DMS53 treated with DMSO at 0.1 percent for 48 hours (cell line): Measurements from ENCODE around the gene PIP5K1A.
"Not testable (repeated sequence)": the region's sequence is repeated elsewhere in the genome, so short reads cannot be mapped to it uniquely, and the experiment has no call there.

Experiments used
- DNase-seq: peaks from one replicate; lab custom pipeline; 2025; ENCODE audit not compliant: unreplicated experiment; lab: John Stamatoyannopoulos, UW

The PIP5K1A gene

DNA sequence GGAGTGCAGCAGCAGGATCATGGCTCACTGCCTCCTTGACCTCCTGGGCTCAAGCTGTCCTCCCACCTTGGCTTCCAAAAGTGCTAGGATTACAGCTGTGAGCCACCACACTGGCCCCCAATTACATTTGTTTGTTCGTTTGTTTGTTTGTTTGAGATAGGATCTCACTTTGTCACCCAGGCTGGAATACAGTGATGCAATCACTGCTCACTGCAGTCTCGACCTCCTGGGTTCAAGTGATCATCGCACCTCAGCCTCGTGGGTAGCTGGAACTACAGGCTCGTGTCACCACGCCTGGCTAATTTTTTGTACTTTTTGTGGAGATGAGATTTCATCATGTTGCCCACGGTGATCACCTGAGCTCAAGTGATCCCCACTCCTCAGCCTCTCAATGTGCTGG, 6.3 kb upstream of the PIP5K1A start:
- no peak for DNase-seq

- DNase-seq: no peak
These were observed 5.0 kb upstream of the PIP5K1A start for GRCh38 chr1:151193304-151193703.

- DNase-seq: no peak
These were observed 4.5 kb upstream of the PIP5K1A start for GRCh38 chr1:151193856-151194255.

DNA sequence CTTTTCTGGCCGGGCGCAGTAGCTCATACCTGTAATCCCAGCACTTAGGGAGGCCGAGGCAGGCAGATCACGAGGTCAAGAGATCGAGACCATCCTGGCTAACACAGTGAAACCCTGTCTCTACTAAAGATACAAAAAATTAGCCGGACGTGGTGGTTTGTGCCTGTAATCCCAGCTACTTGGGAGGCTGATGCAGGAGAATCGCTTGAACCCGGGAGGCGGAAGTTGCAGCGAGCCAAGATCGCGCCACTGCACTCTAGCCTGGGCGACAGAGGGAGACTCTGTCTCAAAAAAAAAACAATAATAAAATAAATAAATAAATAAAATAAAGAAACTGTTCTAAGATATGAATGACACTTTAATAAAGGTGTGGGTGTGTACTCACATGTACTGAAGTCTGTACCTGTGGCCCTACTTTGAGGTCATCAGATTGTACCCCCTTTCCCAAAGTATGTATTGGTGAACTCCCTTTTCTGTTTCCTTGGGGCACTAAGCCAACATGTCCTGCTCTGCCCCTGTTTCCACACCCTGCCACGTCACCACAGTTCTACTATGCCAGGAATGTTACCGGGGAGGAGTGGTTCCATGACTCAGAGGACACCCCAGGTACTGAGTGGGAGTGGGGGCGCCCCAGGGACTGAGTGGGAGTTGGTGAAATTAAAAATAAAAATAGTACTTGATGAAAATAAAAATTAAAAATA, 3.3 kb upstream of the PIP5K1A start:
- DNase-seq: not testable (repeated sequence)

GRCh38 chr1:151196292-151196800, 2.0 kb upstream of the PIP5K1A start:
- peak; percentile 94 for DNase-seq

- DNase-seq: peak; percentile 62
These were observed 494 bp upstream of the PIP5K1A start for GRCh38 chr1:151197863-151198253.

- no peak for DNase-seq
These were observed 1.7 kb downstream of the PIP5K1A start for GRCh38 chr1:151199873-151200581.

GRCh38 chr1:151205381-151205965, 7.1 kb downstream of the PIP5K1A start:
- DNase-seq: not testable (repeated sequence)

DNA sequence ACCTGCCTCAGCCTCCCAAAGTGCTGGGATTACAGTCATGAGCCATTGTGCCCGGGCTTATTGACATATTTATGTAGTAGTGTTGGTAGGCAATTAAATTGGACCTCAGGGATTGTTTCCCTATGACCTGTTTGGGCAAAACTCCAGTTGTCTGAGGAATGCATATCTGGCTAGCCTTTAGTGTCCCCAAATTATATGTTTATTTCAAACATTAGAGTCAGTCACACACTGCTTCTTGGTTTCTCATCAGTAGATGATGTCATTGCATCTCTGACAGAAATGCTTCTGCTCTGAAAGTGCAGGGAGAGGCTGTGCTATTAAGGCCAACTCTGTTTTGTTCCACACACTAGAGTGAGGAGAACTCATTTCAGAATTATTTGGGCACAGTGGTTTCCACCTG, 12.5 kb downstream of the PIP5K1A start:
- DNase-seq: no peak

GRCh38 chr1:151211972-151212705, 13.8 kb downstream of the PIP5K1A start:
- DNase-seq: no peak

GRCh38 chr1:151213560-151213959, 15.2 kb downstream of the PIP5K1A start:
- DNase-seq: no peak

- no peak for DNase-seq
These were observed 23.3 kb downstream of the PIP5K1A start for GRCh38 chr1:151221616-151222015.

GRCh38 chr1:151222130-151222529, 23.8 kb downstream of the PIP5K1A start:
- DNase-seq: no peak

DNA sequence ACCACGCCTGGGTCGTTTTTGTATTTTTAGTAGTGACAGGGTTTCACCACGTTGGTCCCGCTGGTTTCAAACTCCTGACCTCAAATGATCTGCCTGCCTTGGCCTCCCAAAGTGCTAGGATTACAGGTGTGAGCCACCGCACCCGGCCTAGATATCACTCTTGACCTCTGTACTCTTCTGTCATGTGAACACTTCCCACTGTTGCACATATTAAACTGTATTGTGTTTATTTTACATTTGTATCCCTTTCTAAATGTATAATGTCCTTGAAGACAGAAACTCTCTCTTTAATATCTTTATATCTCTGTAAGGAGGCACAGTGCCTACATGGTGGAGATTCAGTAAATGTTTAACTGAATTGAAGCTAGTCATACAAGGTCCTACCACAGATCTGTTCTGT, 36.9 kb downstream of the PIP5K1A start:
- DNase-seq: no peak

DNA sequence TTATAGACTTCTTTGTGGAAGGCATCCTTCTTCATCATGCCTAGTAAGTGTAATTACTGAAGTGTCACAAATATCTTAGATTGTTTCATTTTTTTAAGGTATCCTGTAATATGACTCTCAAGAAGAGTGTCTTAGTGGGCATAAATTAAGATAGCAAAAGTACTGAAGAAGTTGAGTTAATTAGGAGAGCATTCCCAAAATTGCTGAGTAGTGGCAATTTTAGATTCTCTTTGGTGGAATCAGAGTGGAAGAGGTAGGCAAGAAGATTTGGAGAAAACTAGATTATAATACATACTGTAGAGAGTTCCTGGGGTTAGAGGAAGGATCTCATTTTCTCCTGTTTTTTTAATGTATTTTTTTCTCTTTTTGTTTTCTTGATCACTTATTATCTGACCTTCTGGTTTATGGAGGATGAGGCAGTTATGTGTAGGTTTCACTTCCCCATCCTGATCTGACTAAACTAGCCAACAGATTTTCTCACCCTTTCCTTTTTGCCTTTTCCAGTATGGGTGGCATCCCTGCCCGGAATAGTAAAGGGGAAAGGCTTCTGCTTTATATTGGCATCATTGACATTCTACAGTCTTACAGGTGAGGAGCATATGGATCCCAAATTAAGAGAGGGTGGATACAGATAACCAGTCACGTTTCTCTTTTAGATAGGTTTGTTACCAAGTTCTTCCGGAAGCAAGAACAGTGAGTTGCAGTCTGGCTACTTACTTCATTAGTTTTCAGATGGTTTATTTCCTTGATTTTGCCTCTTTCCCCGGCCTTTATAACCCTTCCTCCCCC, 39.5 kb downstream of the PIP5K1A start:
- DNase-seq: no peak

- no peak for DNase-seq
These were observed 40.1 kb downstream of the PIP5K1A start for GRCh38 chr1:151238467-151238739.

DNA sequence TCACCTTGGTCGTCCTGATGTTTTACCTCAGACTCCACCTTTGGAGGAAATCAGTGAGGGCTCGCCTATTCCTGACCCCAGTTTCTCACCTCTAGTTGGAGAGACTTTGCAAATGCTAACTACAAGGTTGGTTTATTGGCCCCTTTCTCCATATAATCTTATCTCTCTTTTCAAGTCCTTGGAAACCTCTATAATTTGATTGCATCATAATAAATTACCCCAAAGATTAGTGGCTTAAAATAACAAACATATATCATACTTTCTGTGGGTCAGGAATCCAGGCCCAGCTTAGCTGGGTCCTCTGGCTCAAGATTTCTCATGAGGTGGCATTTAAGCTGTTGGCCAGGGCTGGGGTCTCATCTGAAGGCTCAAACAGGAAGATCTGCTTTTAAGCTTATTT, 44.1 kb downstream of the PIP5K1A start:
- DNase-seq: no peak

DNA sequence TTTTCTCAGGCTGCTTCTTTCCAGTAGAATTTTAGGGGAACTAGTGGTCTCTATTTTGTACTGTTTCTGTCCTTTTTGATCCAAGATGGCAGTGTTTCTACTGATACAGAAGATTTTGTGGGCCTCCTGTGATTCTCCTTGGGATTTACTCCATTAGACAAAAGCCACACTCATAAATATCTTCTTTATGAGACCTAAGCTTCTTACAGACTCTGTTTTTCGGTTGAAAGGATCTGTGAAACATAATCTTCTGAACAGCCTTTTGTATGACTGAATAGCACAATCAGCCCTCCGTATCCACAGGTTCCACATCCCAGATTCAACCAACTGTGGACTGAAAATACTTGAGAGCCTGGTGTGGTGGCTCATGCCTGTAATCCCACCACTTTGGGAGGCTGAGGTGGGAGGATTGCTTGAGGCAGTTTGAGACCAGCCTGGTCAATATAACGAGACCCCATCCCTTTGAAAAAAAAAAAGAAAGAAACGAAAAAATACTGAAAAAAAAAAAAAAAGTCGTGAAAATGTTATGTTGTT, 45.4 kb downstream of the PIP5K1A start:
- DNase-seq: no peak

DNA sequence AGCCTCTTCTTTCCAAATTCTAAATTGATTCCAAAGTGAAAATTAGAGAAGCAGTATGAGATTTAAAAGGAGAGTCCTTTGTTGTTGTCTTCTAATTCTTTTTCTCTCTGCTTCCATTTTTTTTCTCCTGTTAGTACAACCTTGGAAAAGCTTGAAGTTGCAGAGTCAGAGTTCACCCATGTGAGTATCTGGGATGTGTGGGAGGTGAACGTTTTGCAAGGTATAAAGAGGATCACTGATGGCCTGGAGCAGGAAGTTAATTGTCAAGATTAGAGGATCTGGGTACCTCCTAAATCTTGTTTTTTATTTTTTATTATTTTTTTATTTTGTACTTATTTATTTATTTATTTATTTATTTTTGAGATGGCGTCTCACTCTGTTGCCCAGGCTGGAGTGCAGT, 48.4 kb downstream of the PIP5K1A start:
- no peak for DNase-seq

- peak; percentile 88 for DNase-seq
These were observed 53.5 kb downstream of the PIP5K1A start for GRCh38 chr1:151251656-151252470.
